Measurements from ENCODE around the gene SOX18. TPM values are rescaled to one million over a fixed set of nuclear protein-coding genes. Genes with fewer than 3 reads are reported as not detected.

Gene SOX18
- total and polyA plus RNA-seq, 8 donors: 0.58 to 26.6 (median 8.7) TPM

DNA sequence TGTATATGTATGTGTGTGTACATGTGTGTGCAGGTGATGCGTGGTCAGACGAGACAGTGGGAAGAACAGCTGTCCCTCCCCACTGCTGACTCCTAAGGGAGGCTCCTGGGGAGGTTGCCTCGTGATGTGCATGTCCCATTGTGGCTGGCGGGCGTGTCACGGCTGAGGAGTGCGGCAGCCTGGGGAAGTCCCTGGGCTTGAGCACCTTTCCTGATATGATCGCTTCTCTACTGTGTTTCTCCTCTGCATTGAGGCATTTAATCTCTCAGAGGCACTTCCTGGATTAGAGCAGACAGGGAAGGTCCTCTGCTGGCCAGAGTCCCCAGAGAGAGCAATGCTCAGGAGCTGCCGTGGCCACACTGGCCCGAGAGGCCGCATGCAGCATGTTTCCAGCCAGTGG lies 46.5 kb upstream of the SOX18 start:
- H3K27ac ChIP-seq: no peak overlapping the region
- no peak overlapping the region for H3K4me3 ChIP-seq
- peaks cover 0 to 55% (median 16%) of the 10 kb centered on the region in 3 donors for H3K27me3 ChIP-seq
- peaks cover 0 to 10% (median 4%) of the 10 kb centered on the region in 4 donors for H3K36me3 ChIP-seq
- H3K9me3 ChIP-seq: no peaks in the 10 kb centered on the region
- intact Hi-C loops (cut with DNase I; ENCODE audit: low total_unique reads): no loop called here
- DNase-seq: no peak
- whole genome bisulfite sequencing, 5 donors: 51 to 68% (median 62%) methylated on average over 8 to 11 of the region's 11 CpGs
- H3K4me1 ChIP-seq: no peaks in the 10 kb centered on the region
- TF ChIP-seq POLR2AphosphoS5 (IDR thresholded peaks at IDR 0.05): no peak
- TF ChIP-seq CTCF (IDR thresholded peaks at IDR 0.05): no peak
- no peak for TF ChIP-seq EP300 (IDR thresholded peaks at IDR 0.05)
- TF ChIP-seq POLR2A (IDR thresholded peaks at IDR 0.05): no peak

GRCh38 chr20:64095455-64095854 lies 46.0 kb upstream of the SOX18 start:
- Histone ChIP-seq H3K9me3 (no peaks in the 10 kb centered on the region), H3K4me1 (no peaks in the 10 kb centered on the region), H3K4me3 (no peak overlapping the region), H3K36me3 (peaks cover 0 to 10% (median 4%) of the 10 kb centered on the region in 4 donors), H3K27me3 (peaks cover 0 to 50% (median 11%) of the 10 kb centered on the region in 3 donors), H3K27ac (no peak overlapping the region)
- TF ChIP-seq EP300 (IDR thresholded peaks at IDR 0.05) (no peak), POLR2A (IDR thresholded peaks at IDR 0.05) (no peak), POLR2AphosphoS5 (IDR thresholded peaks at IDR 0.05) (no peak), CTCF (IDR thresholded peaks at IDR 0.05) (no peak)
- DNase-seq: no peak
- intact Hi-C loops (cut with DNase I; ENCODE audit: low total_unique reads): no loop called here
- 59 to 71% (median 63%) methylated on average over 4 of the region's 4 CpGs for WGBS, 5 donors

- H3K27me3 ChIP-seq: peaks cover 0 to 45% (median 7%) of the 10 kb centered on the region in 3 donors
- intact Hi-C loops (cut with DNase I; ENCODE audit: low total_unique reads): no loop called here
- WGBS, 5 donors: 30 to 53% (median 42%) methylated on average over 4 to 9 of the region's 9 CpGs
- H3K9me3 ChIP-seq: no peaks in the 10 kb centered on the region
- H3K36me3 ChIP-seq: peaks cover 0 to 4% (median 0%) of the 10 kb centered on the region in 4 donors
- no peak overlapping the region for H3K4me3 ChIP-seq
- H3K27ac ChIP-seq: no peak overlapping the region
- DNase-seq: no peak
- H3K4me1 ChIP-seq: no peaks in the 10 kb centered on the region
- TF ChIP-seq POLR2AphosphoS5 (IDR thresholded peaks at IDR 0.05) (no peak), EP300 (IDR thresholded peaks at IDR 0.05) (no peak), POLR2A (IDR thresholded peaks at IDR 0.05) (no peak), CTCF (IDR thresholded peaks at IDR 0.05) (no peak)
These were observed 43.6 kb upstream of the SOX18 start for GRCh38 chr20:64093013-64093503.

DNA sequence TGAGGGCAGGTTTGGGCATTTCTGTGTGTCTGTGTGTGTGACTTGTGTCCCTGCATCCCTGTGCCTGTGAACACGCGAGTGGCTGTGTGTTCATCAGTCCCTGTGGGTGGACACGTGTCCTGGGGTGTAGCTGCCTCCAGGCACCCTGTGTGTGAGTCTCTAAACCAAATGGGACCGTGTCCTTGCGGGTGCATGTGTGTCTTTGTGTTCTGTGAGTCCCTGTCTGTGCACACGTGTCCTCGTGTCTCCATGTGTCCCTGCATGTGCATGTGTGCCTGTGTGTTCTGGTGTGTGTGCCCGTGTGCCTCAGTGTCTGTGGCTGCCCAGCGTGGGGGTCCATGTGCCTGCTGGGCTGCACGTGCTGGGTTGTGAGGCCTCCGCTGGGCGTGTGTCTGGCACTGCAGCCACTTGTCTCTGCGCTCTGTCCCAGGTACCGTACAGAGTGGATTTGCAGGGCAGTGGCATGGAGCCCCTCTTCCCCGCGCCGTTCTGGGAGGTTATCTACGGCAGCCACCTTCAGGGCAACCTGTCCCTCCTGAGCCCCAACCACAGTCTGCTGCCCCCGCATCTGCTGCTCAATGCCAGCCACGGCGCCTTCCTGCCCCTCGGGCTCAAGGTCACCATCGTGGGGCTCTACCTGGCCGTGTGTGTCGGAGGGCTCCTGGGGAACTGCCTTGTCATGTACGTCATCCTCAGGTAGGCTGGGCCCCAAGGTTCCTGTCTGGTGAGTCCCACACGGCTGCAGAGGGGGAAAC lies 43.0 kb upstream of the SOX18 start:
- intact Hi-C loops (cut with DNase I; ENCODE audit: low total_unique reads): no loop called here
- Histone ChIP-seq H3K36me3 (no peaks in the 10 kb centered on the region), H3K4me3 (no peak overlapping the region), H3K27ac (no peak overlapping the region), H3K4me1 (no peaks in the 10 kb centered on the region), H3K9me3 (peaks cover 0 to 5% (median 0%) of the 10 kb centered on the region in 4 donors), H3K27me3 (peaks cover 0 to 46% (median 7%) of the 10 kb centered on the region in 3 donors)
- TF ChIP-seq EP300 (IDR thresholded peaks at IDR 0.05) (no peak), POLR2A (IDR thresholded peaks at IDR 0.05) (no peak), CTCF (IDR thresholded peaks at IDR 0.05) (no peak), POLR2AphosphoS5 (IDR thresholded peaks at IDR 0.05) (no peak)
- no peak for DNase-seq
- 36 to 43% (median 38%) methylated on average over 10 to 27 of the region's 27 CpGs for WGBS, 5 donors
